ENCODE measurements around the gene ESPN. TPM values are rescaled to one million over a fixed set of nuclear protein-coding genes. Genes with fewer than 3 reads are reported as not detected.

The ESPN gene
- total and polyA plus RNA-seq, 12 donors = 0.12 to 0.51 (median 0.25) TPM; not detected in 5

DNA sequence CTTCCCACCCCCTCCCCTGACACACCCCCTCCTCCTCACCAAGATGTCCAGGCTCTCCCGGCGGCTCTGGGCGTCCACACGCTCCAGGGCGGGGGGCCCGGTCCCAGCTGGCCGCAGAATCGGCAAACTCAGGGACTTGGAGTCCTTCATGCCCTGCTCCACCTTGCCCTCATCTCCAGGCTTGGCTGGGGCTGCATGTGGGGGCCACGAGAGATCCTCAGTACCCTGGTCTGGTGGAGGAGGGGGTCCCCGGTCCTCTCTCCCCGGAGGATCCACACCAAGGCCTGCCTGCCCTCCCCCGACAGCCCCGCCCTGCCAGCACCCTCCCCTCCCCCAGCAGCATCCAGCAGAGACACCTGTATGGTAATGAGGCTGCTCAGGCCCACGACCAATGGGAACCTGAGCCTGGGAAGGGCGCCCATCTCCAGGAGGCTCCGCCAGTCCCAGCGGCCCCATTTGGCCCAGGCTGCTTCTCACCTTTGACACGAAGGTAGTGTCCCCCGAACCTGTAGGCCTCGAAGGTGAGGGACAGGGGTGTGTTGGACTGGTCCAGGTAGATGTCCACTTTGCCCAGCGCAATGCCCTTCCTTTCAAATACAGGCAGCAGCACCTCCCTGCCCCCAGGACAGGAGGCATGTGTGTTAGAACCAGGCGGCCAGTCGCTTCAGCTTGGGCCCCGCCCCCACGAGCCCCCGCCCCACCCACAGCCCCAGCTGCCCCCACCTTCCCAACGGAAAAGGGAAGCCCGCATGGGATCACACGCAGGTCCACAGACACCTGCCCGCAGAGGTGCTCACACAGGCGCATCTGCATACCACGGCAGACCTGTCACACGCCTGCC lies 49.6 kb downstream of the ESPN start:
- H3K27me3 ChIP-seq = no peaks in the 10 kb centered on the region
- 78 to 87% methylated on average over 33 of the region's 33 CpGs for WGBS, 2 donors
- no peak overlapping the region for H3K4me3 ChIP-seq
- H3K27ac ChIP-seq = no peak overlapping the region
- no peak for DNase-seq
- TF ChIP-seq, protein P1, sequence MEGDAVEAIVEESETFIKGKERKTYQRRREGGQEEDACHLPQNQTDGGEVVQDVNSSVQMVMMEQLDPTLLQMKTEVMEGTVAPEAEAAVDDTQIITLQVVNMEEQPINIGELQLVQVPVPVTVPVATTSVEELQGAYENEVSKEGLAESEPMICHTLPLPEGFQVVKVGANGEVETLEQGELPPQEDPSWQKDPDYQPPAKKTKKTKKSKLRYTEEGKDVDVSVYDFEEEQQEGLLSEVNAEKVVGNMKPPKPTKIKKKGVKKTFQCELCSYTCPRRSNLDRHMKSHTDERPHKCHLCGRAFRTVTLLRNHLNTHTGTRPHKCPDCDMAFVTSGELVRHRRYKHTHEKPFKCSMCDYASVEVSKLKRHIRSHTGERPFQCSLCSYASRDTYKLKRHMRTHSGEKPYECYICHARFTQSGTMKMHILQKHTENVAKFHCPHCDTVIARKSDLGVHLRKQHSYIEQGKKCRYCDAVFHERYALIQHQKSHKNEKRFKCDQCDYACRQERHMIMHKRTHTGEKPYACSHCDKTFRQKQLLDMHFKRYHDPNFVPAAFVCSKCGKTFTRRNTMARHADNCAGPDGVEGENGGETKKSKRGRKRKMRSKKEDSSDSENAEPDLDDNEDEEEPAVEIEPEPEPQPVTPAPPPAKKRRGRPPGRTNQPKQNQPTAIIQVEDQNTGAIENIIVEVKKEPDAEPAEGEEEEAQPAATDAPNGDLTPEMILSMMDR (IDR thresholded peaks at IDR 0.05) = no peak
- H3K4me1 ChIP-seq = peaks cover 0 to 3% (median 0%) of the 10 kb centered on the region in 9 donors
- H3K36me3 ChIP-seq = peaks cover 0 to 85% (median 35%) of the 10 kb centered on the region in 9 donors
- H3K9me3 ChIP-seq = no peaks in the 10 kb centered on the region
- intact Hi-C loops (cut with DNase I) = no loop called here
- ATAC-seq = peak in 1 of 8 donors; percentile 5

DNA sequence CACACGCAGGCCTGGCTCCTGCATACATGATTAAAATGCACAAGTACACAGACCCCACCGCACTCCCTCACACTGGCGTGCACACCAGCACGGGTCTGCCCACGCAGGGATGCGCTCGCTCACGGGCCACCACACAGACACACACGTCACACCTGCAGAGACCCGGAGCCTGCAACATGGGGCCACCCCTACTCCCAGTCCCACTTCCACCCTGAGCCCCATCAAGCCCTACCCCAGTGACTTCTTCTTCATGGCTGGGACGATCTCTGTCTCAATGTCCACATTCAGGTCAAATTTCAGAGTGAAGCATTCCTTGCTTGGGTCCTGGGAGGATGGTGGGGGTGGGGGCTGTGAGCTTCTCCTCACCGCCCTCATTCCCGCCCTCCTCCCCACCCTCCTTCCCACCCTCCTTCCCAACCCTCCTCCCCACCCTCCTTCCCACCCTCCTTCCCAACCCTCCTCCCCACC lies 50.3 kb downstream of the ESPN start:
- TF ChIP-seq, protein P1 (IDR thresholded peaks at IDR 0.05) = no peak
- ATAC-seq (no peak), DNase-seq (no peak)
- no peak overlapping the region for H3K27ac ChIP-seq
- peaks cover 0 to 3% (median 0%) of the 10 kb centered on the region in 9 donors for H3K4me1 ChIP-seq
- H3K4me3 ChIP-seq = no peak overlapping the region
- H3K27me3 ChIP-seq = no peaks in the 10 kb centered on the region
- intact Hi-C loops (cut with DNase I) = no loop called here
- 78 to 85% methylated on average over 13 of the region's 13 CpGs for WGBS, 2 donors
- peaks cover 0 to 78% (median 28%) of the 10 kb centered on the region in 9 donors for H3K36me3 ChIP-seq
- H3K9me3 ChIP-seq = no peaks in the 10 kb centered on the region

DNA sequence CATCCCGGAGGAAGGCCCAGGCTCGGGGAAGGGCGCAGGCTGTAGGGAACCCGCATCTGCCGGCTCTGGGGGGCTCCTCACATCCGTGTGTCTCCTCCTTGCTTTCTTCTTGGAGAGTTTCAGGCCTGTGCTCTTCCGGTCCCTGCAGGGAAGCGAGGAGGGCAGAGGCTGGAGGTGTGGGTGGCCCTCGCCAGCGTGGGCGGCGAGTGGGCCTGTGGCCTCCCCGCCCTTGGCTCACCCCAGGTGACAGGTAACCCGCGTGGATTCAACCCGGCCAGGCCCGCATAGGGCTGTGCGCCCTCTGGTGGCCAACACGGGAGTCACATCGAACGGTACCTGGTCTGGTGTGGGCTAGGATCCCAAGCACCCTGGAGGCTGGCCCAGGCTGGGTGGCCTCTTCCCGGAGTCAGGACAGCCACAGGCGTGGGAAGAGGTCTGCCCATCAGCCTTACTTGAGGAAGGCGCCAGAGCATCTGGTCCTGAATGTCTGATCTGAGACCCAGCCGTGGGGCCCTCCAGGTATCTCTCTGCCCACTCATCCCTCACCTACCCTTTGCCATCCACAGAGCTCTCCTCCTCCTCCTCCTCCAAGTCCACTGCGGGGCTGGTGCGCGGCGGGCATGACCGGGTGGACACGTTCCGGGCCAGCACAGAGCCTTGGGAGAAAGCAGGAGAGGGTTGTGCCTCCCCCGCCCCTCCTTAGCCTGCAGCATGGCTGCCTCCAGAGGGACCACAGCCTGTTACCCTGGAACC lies 51.0 kb downstream of the ESPN start:
- no peaks in the 10 kb centered on the region for H3K27me3 ChIP-seq
- H3K27ac ChIP-seq = no peak overlapping the region
- ATAC-seq (peak; percentile 42 to 79 (median 74)), DNase-seq (peak in 1 of 2 donors; percentile 63)
- intact Hi-C loops (cut with DNase I) = no loop called here
- H3K9me3 ChIP-seq = no peaks in the 10 kb centered on the region
- H3K4me1 ChIP-seq = peaks cover 0 to 3% (median 0%) of the 10 kb centered on the region in 9 donors
- TF ChIP-seq, protein P1 (IDR thresholded peaks at IDR 0.05) = peak; percentile 72 to 97 (median 90)
- H3K4me3 ChIP-seq = no peak overlapping the region
- H3K36me3 ChIP-seq = peaks cover 0 to 71% (median 21%) of the 10 kb centered on the region in 9 donors
- 34 to 45% methylated on average over 33 of the region's 33 CpGs for WGBS, 2 donors

DNA sequence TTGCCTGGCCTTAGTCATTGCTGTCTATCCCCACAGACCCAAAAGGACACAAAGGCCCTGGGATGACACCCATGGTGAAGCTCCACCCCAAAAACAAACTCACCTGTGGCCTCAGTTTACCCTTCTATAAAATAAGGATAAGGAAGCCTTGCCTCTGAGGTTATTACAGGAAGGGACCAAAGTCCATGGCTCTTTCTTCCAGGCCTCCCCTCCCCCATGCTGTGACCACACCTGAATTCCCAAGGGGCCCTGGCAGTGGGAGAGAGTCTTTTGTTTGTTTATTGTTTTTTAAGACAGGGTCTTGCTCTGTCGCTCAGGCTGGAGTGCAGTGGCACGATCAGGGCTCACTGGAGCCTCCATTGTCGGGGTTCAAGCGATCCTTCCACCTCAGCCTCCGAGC lies 51.9 kb downstream of the ESPN start:
- 93% methylated on average over 5 of the region's 5 CpGs for WGBS, 2 donors
- no peak for DNase-seq
- Histone ChIP-seq H3K27me3 (no peaks in the 10 kb centered on the region), H3K9me3 (no peaks in the 10 kb centered on the region), H3K36me3 (peaks cover 0 to 62% (median 15%) of the 10 kb centered on the region in 9 donors), H3K4me3 (no peak overlapping the region), H3K27ac (no peak overlapping the region), H3K4me1 (peaks cover 0 to 3% (median 0%) of the 10 kb centered on the region in 9 donors)
- TF ChIP-seq, protein P1 (IDR thresholded peaks at IDR 0.05) = no peak
- intact Hi-C loops (cut with DNase I) = no loop called here
- ATAC-seq = no peak
